Activated T-cell treated with anti-CD3 and anti-CD28 coated beads, Interleukin-2, amount 50 U/mL, for 24 hours (primary cell): Measurements from ENCODE around the gene FOXL3.

Experiments
- DNase-seq: peaks from one replicate; pipeline ENCODE4 v3.0.0-alpha.2; 2020
- H3K27ac Mint-ChIP-seq: 2 replicates; pipeline ENCODE4 v1.8.0; 2020; ENCODE audit warnings: mild to moderate bottlenecking, mixed read lengths
- H3K27me3 Mint-ChIP-seq: 2 replicates; pipeline ENCODE4 v1.8.0; 2020; ENCODE audit warnings: mixed read lengths
- H3K36me3 Mint-ChIP-seq: 2 replicates; pipeline ENCODE4 v1.8.0; 2020; ENCODE audit warnings: low read depth, mixed read lengths
- H3K4me1 Mint-ChIP-seq: 2 replicates; pipeline ENCODE4 v1.8.0; 2020; ENCODE audit warnings: low read depth, mixed read lengths
- H3K4me3 Mint-ChIP-seq: 2 replicates; pipeline ENCODE4 v1.8.0; 2020; ENCODE audit warnings: mild to moderate bottlenecking, moderate library complexity, mixed read lengths
- H3K9me3 Mint-ChIP-seq: 2 replicates; pipeline ENCODE4 v1.8.0; 2020; ENCODE audit warnings: mixed read lengths

FOXL3 gene

GRCh38 chr7:297611-298374 lies 7.8 kb downstream of the FOXL3 start:
- Mint-ChIP-seq H3K4me3 (no peak overlapping the region), H3K27me3 (peaks cover 18% of the 10 kb centered on the region), H3K9me3 (no peaks in the 10 kb centered on the region), H3K36me3 (no peaks in the 10 kb centered on the region), H3K4me1 (no peaks in the 10 kb centered on the region), H3K27ac (no peak overlapping the region)
- DNase-seq = no peak

GRCh38 chr7:298375-298702 lies 8.4 kb downstream of the FOXL3 start:
- Mint-ChIP-seq H3K27me3 (peaks cover 13% of the 10 kb centered on the region), H3K36me3 (no peaks in the 10 kb centered on the region), H3K27ac (no peak overlapping the region), H3K9me3 (no peaks in the 10 kb centered on the region), H3K4me3 (no peak overlapping the region), H3K4me1 (no peaks in the 10 kb centered on the region)
- no peak for DNase-seq

- DNase-seq = no peak
- H3K27ac Mint-ChIP-seq = no peak overlapping the region
- no peaks in the 10 kb centered on the region for H3K4me1 Mint-ChIP-seq
- H3K9me3 Mint-ChIP-seq = no peaks in the 10 kb centered on the region
- H3K4me3 Mint-ChIP-seq = no peak overlapping the region
- peaks cover 12% of the 10 kb centered on the region for H3K27me3 Mint-ChIP-seq
- no peaks in the 10 kb centered on the region for H3K36me3 Mint-ChIP-seq
These were observed 8.8 kb downstream of the FOXL3 start for GRCh38 chr7:298743-299142.

- no peaks in the 10 kb centered on the region for H3K4me1 Mint-ChIP-seq
- peaks cover 8% of the 10 kb centered on the region for H3K27me3 Mint-ChIP-seq
- H3K36me3 Mint-ChIP-seq = no peaks in the 10 kb centered on the region
- no peak overlapping the region for H3K27ac Mint-ChIP-seq
- no peak overlapping the region for H3K4me3 Mint-ChIP-seq
- no peaks in the 10 kb centered on the region for H3K9me3 Mint-ChIP-seq
- no peak for DNase-seq
These were observed 9.2 kb downstream of the FOXL3 start for GRCh38 chr7:299169-299568.

GRCh38 chr7:299628-300027 lies 9.7 kb downstream of the FOXL3 start:
- Mint-ChIP-seq H3K27me3 (peaks cover 4% of the 10 kb centered on the region), H3K9me3 (no peaks in the 10 kb centered on the region), H3K36me3 (no peaks in the 10 kb centered on the region), H3K4me1 (no peaks in the 10 kb centered on the region), H3K4me3 (no peak overlapping the region), H3K27ac (no peak overlapping the region)
- DNase-seq = no peak

GRCh38 chr7:300048-300447 lies 10.1 kb downstream of the FOXL3 start:
- no peaks in the 10 kb centered on the region for H3K36me3 Mint-ChIP-seq
- H3K4me3 Mint-ChIP-seq = no peak overlapping the region
- H3K27me3 Mint-ChIP-seq = peaks cover under 1% of the 10 kb centered on the region
- no peaks in the 10 kb centered on the region for H3K9me3 Mint-ChIP-seq
- H3K27ac Mint-ChIP-seq = no peak overlapping the region
- no peak for DNase-seq
- no peaks in the 10 kb centered on the region for H3K4me1 Mint-ChIP-seq

GRCh38 chr7:300546-301290 lies 10.7 kb downstream of the FOXL3 start:
- Mint-ChIP-seq H3K4me1 (no peaks in the 10 kb centered on the region), H3K36me3 (no peaks in the 10 kb centered on the region), H3K9me3 (no peaks in the 10 kb centered on the region), H3K27me3 (no peaks in the 10 kb centered on the region), H3K27ac (no peak overlapping the region), H3K4me3 (no peak overlapping the region)
- no peak for DNase-seq

- no peaks in the 10 kb centered on the region for H3K4me1 Mint-ChIP-seq
- no peaks in the 10 kb centered on the region for H3K36me3 Mint-ChIP-seq
- H3K27me3 Mint-ChIP-seq = no peaks in the 10 kb centered on the region
- no peak for DNase-seq
- no peak overlapping the region for H3K4me3 Mint-ChIP-seq
- no peak overlapping the region for H3K27ac Mint-ChIP-seq
- no peaks in the 10 kb centered on the region for H3K9me3 Mint-ChIP-seq
These were observed 11.5 kb downstream of the FOXL3 start for GRCh38 chr7:301291-302053.

GRCh38 chr7:302054-302992 lies 12.4 kb downstream of the FOXL3 start:
- H3K4me1 Mint-ChIP-seq = no peaks in the 10 kb centered on the region
- DNase-seq = no peak
- H3K4me3 Mint-ChIP-seq = no peak overlapping the region
- no peaks in the 10 kb centered on the region for H3K9me3 Mint-ChIP-seq
- H3K27ac Mint-ChIP-seq = no peak overlapping the region
- H3K36me3 Mint-ChIP-seq = no peaks in the 10 kb centered on the region
- peaks cover 3% of the 10 kb centered on the region for H3K27me3 Mint-ChIP-seq

GRCh38 chr7:303425-303824 lies 13.5 kb downstream of the FOXL3 start:
- Mint-ChIP-seq H3K27me3 (peaks cover 3% of the 10 kb centered on the region), H3K9me3 (peaks cover 3% of the 10 kb centered on the region), H3K36me3 (no peaks in the 10 kb centered on the region), H3K4me1 (no peaks in the 10 kb centered on the region), H3K27ac (no peak overlapping the region), H3K4me3 (no peak overlapping the region)
- no peak for DNase-seq

- Mint-ChIP-seq H3K27ac (no peak overlapping the region), H3K4me1 (no peaks in the 10 kb centered on the region), H3K4me3 (no peak overlapping the region), H3K27me3 (peaks cover 3% of the 10 kb centered on the region), H3K36me3 (no peaks in the 10 kb centered on the region), H3K9me3 (peaks cover 3% of the 10 kb centered on the region)
- no peak for DNase-seq
These were observed 14.1 kb downstream of the FOXL3 start for GRCh38 chr7:303884-304573.

- Mint-ChIP-seq H3K36me3 (no peaks in the 10 kb centered on the region), H3K4me1 (no peaks in the 10 kb centered on the region), H3K27ac (no peak overlapping the region), H3K9me3 (peaks cover 3% of the 10 kb centered on the region), H3K27me3 (peaks cover 3% of the 10 kb centered on the region), H3K4me3 (no peak overlapping the region)
- no peak for DNase-seq
These were observed 14.8 kb downstream of the FOXL3 start for GRCh38 chr7:304574-305409.
